Skin of body (tissue), 2 donors: Measurements from ENCODE around the gene DDX47. TPM values are rescaled to one million over a fixed set of nuclear protein-coding genes. Genes with fewer than 3 reads are reported as not detected.
"Not testable (repeated sequence)": the region's sequence is repeated elsewhere in the genome, so short reads cannot be mapped to it uniquely, and the experiment has no call there.

Experiments used
- DNase-seq: peaks from one replicate; lab custom pipeline; 2025; lab: John Stamatoyannopoulos, UW
- total RNA-seq: library from RNA; depleted of rRNA; stranded (reverse); fragments of >200 nt; gene quantifications from one replicate; pipeline ENCODE4 v1.2.3, GENCODE V29; 2014

DDX47 gene
- total RNA-seq, 1 donor from 2014 or later: 63.4 TPM

- DNase-seq: not testable (repeated sequence)
Observed at GRCh38 chr12:12820376-12820775, 7.2 kb downstream of the DDX47 start.

- DNase-seq: no peak
Observed at GRCh38 chr12:12821975-12822374, 8.8 kb downstream of the DDX47 start.

DNA sequence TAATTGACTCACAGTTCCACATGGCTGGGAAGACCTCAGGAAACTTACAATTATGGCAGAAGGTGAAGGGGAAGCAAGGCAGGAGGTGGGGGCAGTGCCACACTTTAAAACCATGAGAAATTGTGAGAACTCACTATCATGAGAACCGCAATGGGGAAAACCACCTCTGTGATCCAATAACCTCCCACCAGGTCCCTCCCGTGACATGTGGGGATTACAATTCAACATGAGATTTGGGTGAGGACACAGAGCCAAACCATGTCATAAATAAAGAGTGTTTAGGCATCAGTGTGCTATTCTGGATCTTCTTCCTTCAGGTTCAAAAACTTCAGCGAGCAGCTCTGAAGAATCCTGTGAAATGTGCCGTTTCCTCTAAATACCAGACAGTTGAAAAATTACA, 9.7 kb downstream of the DDX47 start:
- no peak for DNase-seq

DNA sequence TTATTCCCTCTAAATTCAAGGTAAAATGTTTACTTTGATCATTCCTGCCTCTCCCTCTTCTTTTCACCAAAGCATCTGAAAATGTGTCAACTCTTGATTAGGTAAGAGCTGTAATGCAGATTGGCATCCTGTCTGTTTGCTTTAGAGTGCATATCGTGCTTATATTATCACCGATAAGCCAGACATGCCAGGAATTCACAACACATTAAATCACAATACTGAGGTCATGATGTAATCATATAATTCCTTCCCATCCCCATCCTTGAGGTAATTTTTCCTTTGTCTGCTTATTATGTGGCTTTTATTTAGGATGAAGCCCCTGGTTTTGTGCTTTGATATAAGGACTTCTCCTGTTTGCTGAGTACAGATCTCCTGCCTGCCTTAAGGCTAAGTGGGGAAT, 10.2 kb downstream of the DDX47 start:
- no peak for DNase-seq

DNA sequence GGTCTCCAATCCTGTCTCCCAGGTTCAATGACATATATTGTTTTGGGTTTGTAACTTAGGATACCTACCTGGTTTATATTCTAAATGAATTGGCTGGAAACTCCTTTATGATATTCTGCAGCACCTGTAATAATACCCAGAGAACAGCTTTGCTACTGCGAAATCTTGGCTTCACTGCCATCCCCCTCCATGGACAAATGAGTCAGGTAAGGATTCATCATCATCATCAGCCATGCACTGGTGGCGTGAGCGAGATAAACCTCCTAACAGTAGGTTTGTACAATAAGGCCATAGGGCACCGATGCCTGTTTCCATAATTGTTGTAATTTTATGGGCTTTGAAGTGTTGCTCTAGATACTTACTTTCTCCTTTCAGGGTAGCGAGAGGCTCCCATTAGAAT, 10.7 kb downstream of the DDX47 start:
- no peak for DNase-seq

GRCh38 chr12:12835378-12836146, 22.4 kb downstream of the DDX47 start:
- DNase-seq: peak; percentile 19

DNA sequence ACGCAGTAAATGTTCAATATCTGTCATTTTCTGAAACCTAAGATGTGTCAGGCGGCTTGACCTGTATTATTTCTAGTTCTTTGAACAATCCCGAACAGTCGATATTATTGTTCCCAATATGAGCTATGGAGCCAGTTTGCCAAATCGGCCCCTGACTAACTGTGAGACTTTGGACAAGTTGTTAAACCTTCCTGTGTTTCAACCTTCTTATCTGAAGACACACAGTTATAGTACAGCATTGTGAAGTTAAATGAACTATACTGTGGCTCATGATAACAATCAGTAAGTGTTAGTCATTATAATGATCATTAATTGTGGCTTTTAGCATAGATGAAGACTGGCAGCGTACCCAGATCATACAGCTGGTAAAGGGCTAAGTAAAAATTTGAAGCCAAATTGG, 23.4 kb downstream of the DDX47 start:
- no peak for DNase-seq

DNA sequence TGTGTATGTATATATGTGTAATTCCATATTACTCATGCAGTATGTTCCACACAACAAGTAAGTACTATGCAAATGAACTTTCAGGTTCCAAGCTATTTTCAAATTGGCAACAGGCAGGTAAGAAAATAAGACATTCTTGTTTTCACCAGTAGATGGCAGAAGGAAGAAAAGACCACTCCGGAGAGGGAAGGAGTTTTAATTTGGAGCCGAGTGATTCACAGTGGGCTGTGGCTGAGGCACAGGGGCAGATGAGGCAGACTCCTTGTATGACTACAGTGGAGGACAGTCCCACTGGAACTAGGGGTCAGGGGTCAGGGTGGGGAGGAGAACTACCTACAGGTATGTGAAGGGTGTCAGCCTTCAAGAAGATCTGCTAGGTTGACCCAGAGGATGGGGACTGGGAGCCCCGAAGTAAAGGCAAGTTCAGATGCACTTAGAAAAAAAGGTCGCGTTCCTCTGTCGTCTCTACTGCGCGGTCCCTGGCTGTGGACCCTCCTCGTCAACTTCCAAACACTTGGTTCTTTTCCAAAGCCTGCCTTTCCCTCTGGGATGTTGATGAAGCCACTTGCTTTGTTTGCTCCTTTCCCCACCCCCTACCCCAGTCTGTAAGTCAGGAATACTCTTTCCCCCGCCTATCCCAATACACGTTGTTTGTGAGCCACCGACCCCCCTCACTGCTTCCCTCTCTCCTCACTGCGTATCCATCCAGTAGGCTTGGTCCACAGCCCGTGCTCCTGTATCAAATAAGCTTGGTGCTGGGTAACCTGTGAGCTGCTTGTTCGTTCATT, 24.1 kb downstream of the DDX47 start:
- no peak for DNase-seq

GRCh38 chr12:12837813-12838153, 24.6 kb downstream of the DDX47 start:
- no peak for DNase-seq

GRCh38 chr12:12839003-12839395, 25.9 kb downstream of the DDX47 start:
- DNase-seq: no peak

GRCh38 chr12:12839439-12839838, 26.3 kb downstream of the DDX47 start:
- not testable (repeated sequence) for DNase-seq

GRCh38 chr12:12839873-12840579, 26.9 kb downstream of the DDX47 start:
- no peak for DNase-seq

DNA sequence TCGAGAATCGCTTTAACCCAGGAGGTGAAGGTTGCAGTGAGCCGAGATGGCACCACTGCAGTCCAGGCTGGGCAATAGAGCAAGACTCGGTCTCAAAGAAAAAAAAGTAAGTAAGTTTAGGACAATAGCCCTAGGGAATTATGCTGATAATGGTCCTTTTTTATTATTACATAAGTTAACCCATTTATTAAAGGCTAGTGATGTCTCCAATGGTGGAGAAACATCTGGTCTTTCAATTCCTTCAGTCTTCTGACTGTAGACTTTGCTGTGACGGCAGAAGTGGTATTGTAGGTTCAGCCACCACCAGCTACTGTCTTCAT, 27.4 kb downstream of the DDX47 start:
- no peak for DNase-seq

DNA sequence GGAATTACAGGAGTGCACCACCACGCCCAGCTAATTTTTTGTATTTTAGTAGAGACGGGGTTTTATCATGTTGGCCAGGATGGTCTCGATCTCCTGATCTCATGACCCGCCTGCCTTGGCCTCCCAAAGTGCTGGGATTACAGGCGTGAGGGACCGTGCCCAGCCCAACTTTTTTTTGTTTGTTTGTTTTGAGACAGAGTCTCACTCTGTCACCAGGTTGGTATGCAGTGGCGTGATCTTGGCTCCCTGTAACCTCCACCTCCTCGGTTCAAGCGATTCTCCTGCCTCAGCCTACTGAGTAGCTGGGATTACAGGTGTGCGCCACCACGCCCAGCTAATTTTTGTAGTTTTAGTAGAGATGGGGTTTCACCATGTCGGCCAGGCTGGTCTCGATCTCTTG, 28.3 kb downstream of the DDX47 start:
- not testable (repeated sequence) for DNase-seq

- no peak for DNase-seq
Observed at GRCh38 chr12:12845794-12846243, 32.7 kb downstream of the DDX47 start.

DNA sequence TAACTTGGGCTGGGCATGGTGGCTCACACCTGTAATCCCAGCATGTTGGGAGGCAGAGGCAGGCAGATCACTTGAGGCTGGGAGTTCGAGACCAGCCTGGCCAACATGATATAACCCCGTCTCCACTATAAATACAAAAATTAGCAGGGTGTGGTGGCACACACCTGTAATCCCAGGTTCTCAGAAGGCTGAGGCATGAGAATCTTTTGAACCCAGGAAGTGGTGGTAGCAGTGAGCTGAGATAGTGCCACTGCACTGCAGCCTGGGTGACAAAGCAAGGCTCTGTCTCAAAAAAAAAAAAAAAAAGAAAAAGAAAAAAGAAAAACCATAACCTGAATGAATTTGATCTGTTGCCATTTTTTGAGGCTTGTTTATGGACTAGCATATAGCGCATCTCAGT, 33.6 kb downstream of the DDX47 start:
- DNase-seq: not testable (repeated sequence)

- no peak for DNase-seq
Observed at GRCh38 chr12:12853435-12853834, 40.3 kb downstream of the DDX47 start.

DNA sequence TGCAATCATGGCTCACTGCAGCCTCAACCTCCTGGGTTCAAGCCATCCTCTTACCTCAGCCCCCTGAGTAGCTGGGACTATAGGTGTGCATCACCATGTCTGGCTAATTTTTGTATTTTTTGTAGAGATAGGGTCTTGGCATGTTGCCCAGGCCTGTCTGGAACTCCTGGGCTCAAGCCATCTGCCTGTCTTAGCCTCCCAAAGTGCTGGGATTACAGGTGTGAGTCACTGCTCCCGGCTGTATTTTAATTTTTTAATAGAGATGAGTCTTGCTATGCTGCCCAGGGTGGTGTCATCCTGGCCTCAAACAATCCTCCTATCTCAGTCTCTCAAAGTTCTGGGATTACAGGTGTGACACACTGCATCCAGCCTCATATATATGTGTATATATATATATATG, 46.5 kb downstream of the DDX47 start:
- DNase-seq: no peak

DNA sequence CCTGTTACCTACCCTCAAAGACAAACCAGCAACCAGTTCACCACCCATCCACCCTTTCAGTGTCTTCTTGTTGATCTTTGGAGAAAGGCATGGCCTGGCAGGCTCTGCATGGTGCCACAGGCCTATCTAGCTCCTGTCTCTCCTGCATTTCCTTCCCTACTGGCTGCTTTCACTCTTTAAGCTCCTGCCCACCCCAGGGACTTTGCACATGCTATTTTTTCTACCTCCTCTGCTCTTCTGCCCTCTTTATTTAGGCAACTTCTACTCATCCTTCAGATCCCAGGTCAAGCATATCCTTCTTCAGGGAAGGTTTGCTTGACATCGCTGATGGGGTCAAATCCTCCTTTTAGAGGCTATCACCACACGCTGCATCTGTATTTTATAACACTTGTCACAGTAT, 51.1 kb downstream of the DDX47 start:
- no peak for DNase-seq

- no peak for DNase-seq
Observed at GRCh38 chr12:12868477-12869235, 55.5 kb downstream of the DDX47 start.

DNA sequence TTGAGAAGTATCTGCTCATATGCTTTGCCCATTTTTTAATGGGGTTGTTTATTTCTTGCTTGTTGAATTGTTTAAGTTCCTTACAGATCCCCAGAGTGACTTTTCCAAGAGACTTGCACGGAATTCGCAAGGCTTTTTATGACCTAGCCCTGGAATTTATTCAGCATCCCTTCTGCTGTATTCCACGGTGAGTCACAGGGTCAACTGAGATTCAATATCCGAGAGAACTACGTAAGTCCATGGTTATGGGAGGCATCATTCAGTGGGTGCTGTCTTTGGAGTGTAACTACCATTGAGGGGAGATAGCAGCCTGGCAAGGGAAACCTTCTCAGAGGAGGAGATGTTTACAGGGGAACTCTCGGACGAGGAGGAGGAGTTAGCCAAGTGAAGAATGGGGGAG, 57.3 kb downstream of the DDX47 start:
- DNase-seq: no peak
